ENCODE data around the gene GGA2. TPM values are rescaled to one million over a fixed set of nuclear protein-coding genes. Genes with fewer than 3 reads are reported as not detected.
"Not testable (repeated sequence)": the region's sequence is repeated elsewhere in the genome, so short reads cannot be mapped to it uniquely, and the experiment has no call there.

The GGA2 gene
- polyA plus RNA-seq, 1 experiment, result 19.0 TPM

- H3K27me3 ChIP-seq (ENCODE audit: control insufficient read depth, insufficient read depth, low read length), result no peaks in the 10 kb centered on the region
- no peak for TF ChIP-seq CTCF (IDR thresholded peaks at IDR 0.05; ENCODE audit: insufficient read depth, low read depth, low read length)
- ChIA-PET POLR2A (no interaction called here), CTCF (interaction anchor here (1.8 to 2.1 kb wide), 2 partner anchors 17 to 20 kb away, joined by 7 to 11 read pairs; no protein-coding TSS in a partner anchor)
- no peak for DNase-seq (ENCODE audit: low read depth)
- H3K4me3 ChIP-seq (ENCODE audit: low read depth, low read length), result peak overlapping the region; percentile 70
- H3K36me3 ChIP-seq (ENCODE audit: control insufficient read depth, insufficient read depth, low read length), result peaks cover 1% of the 10 kb centered on the region; the same call in 1 of the 2 replicates
These were observed 56.8 kb downstream of the GGA2 start for GRCh38 chr16:23453338-23454052.

GRCh38 chr16:23452572-23453337 is 57.5 kb downstream of the GGA2 start, which contains the start of gene COG7:
Gene COG7, minus strand, starts transcription at chr16:23453189. Its CDS starts 195 bp downstream, at chr16:23452994.
- Histone ChIP-seq H3K4me3 (ENCODE audit: low read depth, low read length) (peak within 1 kb of the TSS; percentile 70), H3K27me3 (ENCODE audit: control insufficient read depth, insufficient read depth, low read length) (no peaks in the 10 kb centered on the region), H3K36me3 (ENCODE audit: control insufficient read depth, insufficient read depth, low read length) (peaks cover 1% of the 10 kb centered on the region; the same call in 1 of the 2 replicates)
- no peak for TF ChIP-seq CTCF (IDR thresholded peaks at IDR 0.05; ENCODE audit: insufficient read depth, low read depth, low read length)
- peak; percentile 41 for DNase-seq (ENCODE audit: low read depth)
- CTCF ChIA-PET, result interaction anchor here (1.7 to 2.1 kb wide), 3 partner anchors 17 to 19 kb away, joined by 7 to 11 read pairs (median 8); no protein-coding TSS in a partner anchor
- POLR2A ChIA-PET, result no interaction called here

GRCh38 chr16:23452221-23452571 is 58.1 kb downstream of the GGA2 start:
- no peak for DNase-seq (ENCODE audit: low read depth)
- Histone ChIP-seq H3K4me3 (ENCODE audit: low read depth, low read length) (peak overlapping the region; percentile 70), H3K27me3 (ENCODE audit: control insufficient read depth, insufficient read depth, low read length) (no peaks in the 10 kb centered on the region), H3K36me3 (ENCODE audit: control insufficient read depth, insufficient read depth, low read length) (no peaks in the 10 kb centered on the region; the same call in 1 of the 2 replicates)
- no peak for TF ChIP-seq CTCF (IDR thresholded peaks at IDR 0.05; ENCODE audit: insufficient read depth, low read depth, low read length)
- ChIA-PET POLR2A (no interaction called here), CTCF (interaction anchor here (1.7 to 2.1 kb wide), 2 partner anchors 16 to 18 kb away, joined by 8 to 11 read pairs; no protein-coding TSS in a partner anchor)

- Histone ChIP-seq H3K27me3 (ENCODE audit: control insufficient read depth, insufficient read depth, low read length) (no peaks in the 10 kb centered on the region), H3K4me3 (ENCODE audit: low read depth, low read length) (no peak overlapping the region), H3K36me3 (ENCODE audit: control insufficient read depth, insufficient read depth, low read length) (peaks cover 7% of the 10 kb centered on the region; the same call in 1 of the 2 replicates)
- ChIA-PET CTCF (interaction anchor here (4.6 kb wide), 1 partner anchor 13 kb away, joined by 41 read pairs; no protein-coding TSS in a partner anchor), POLR2A (no interaction called here)
- DNase-seq (ENCODE audit: low read depth), result no peak
- TF ChIP-seq CTCF (IDR thresholded peaks at IDR 0.05; ENCODE audit: insufficient read depth, low read depth, low read length), result no peak
These were observed 61.9 kb downstream of the GGA2 start for GRCh38 chr16:23448392-23448791.

GRCh38 chr16:23437542-23437941 is 72.8 kb downstream of the GGA2 start:
- DNase-seq (ENCODE audit: low read depth); H3K27me3 ChIP-seq (ENCODE audit: control insufficient read depth, insufficient read depth, low read length); H3K4me3 ChIP-seq (ENCODE audit: low read depth, low read length); POLR2A ChIA-PET: not testable (repeated sequence)
- CTCF ChIA-PET, result interaction anchor here (0.6 to 8.6 kb wide), 7 partner anchors 6 to 257 kb away, joined by 3 to 292 read pairs (median 22); partner anchors contain the start of gene SCNN1G
- H3K36me3 ChIP-seq (ENCODE audit: control insufficient read depth, insufficient read depth, low read length), result peaks cover 13% of the 10 kb centered on the region

Data from BJ (cell line).